GM12878 (cell line): Measurements from ENCODE around the gene CNR2. TPM values are rescaled to one million over a fixed set of nuclear protein-coding genes. Genes with fewer than 3 reads are reported as not detected.

Experiments
- ATF3 ChIP-seq: IDR thresholded peaks from 2 replicates; pipeline ENCODE4 v1.6.1; 2011; ENCODE audit warnings: low read depth, mild to moderate bottlenecking, low read length, moderate library complexity, borderline replicate concordance; ENCODE audit errors: extremely low read depth
- CBX3 ChIP-seq: fragments of 200-600 bp; sonication (generic); IDR thresholded peaks from 2 replicates; pipeline ENCODE4 v1.6.1; 2016; ENCODE audit warnings: low read depth, borderline replicate concordance
- CHD4 ChIP-seq: fragments of 200-600 bp; sonication (generic); IDR thresholded peaks from 2 replicates; pipeline ENCODE4 v1.6.1; 2016; ENCODE audit warnings: mild to moderate bottlenecking
- FOS ChIP-seq: IDR thresholded peaks from 3 replicates; pipeline ENCODE4 v1.6.1; 2011; ENCODE audit warnings: borderline replicate concordance; ENCODE audit not compliant: insufficient read length; ENCODE audit errors: extremely low read depth
- IKZF1 ChIP-seq: fragments of 450-650 bp; conservative IDR thresholded peaks from 2 replicates; pipeline ENCODE4 v1.6.1; 2017; ENCODE audit warnings: antibody characterized with exemption, mild to moderate bottlenecking
- IKZF2 ChIP-seq, 2 experiments: fragments of 450-650 bp; IDR thresholded peaks; 2 replicates each; pipeline ENCODE4 v1.6.1; 2017; ENCODE audit warnings: mild to moderate bottlenecking in 2 of 2, moderate library complexity in 2 of 2
- MEF2B ChIP-seq: fragments of 450-650 bp; IDR thresholded peaks from 2 replicates; pipeline ENCODE4 v1.6.1; 2018; ENCODE audit warnings: mild to moderate bottlenecking, moderate library complexity; ENCODE audit not compliant: partially characterized antibody, poor library complexity, severe bottlenecking
- NBN ChIP-seq: fragments of 450-650 bp; IDR thresholded peaks from 2 replicates; pipeline ENCODE4 v1.6.1; 2016
- NKRF ChIP-seq: fragments of 450-650 bp; conservative IDR thresholded peaks from 2 replicates; pipeline ENCODE4 v1.6.1; 2017; ENCODE audit warnings: mild to moderate bottlenecking, moderate library complexity
- PKNOX1 ChIP-seq: fragments of 450-650 bp; IDR thresholded peaks from 2 replicates; pipeline ENCODE4 v1.6.1; 2016; ENCODE audit warnings: mild to moderate bottlenecking
- POLR2AphosphoS2 ChIP-seq: IDR thresholded peaks from 2 replicates; pipeline ENCODE4 v1.6.1; 2011; ENCODE audit warnings: low read depth, mild to moderate bottlenecking, low read length, improper control_type of control experiment, moderate library complexity
- RAD21 ChIP-seq: IDR thresholded peaks from 2 replicates; pipeline ENCODE4 v1.6.1; 2011; ENCODE audit warnings: mild to moderate bottlenecking, low read depth, low read length, moderate library complexity; ENCODE audit not compliant: insufficient read depth
- RELB ChIP-seq: fragments of 450-650 bp; IDR thresholded peaks from 2 replicates; pipeline ENCODE4 v1.6.1; 2017; ENCODE audit warnings: low read depth, mild to moderate bottlenecking, moderate library complexity
- SKIL ChIP-seq: fragments of 450-650 bp; IDR thresholded peaks from 2 replicates; pipeline ENCODE4 v1.6.1; 2017; ENCODE audit warnings: mild to moderate bottlenecking, low read depth, inconsistent platforms; ENCODE audit not compliant: poor library complexity, severe bottlenecking
- SMAD1 ChIP-seq: fragments of 450-650 bp; IDR thresholded peaks from 2 replicates; pipeline ENCODE4 v1.6.1; 2018; ENCODE audit warnings: mild to moderate bottlenecking, low read depth; ENCODE audit not compliant: partially characterized antibody
- SMC3 ChIP-seq: IDR thresholded peaks from 2 replicates; pipeline ENCODE4 v1.6.1; 2011; ENCODE audit warnings: low read length, improper control_type of control experiment, borderline replicate concordance
- STAT1 ChIP-seq: fragments of 450-650 bp; conservative IDR thresholded peaks from 2 replicates; pipeline ENCODE4 v1.6.1; 2014; ENCODE audit warnings: antibody characterized with exemption, mild to moderate bottlenecking
- USF2 ChIP-seq: IDR thresholded peaks from 2 replicates; pipeline ENCODE4 v1.6.1; 2011; ENCODE audit warnings: low read depth, low read length, improper control_type of control experiment, borderline replicate concordance
- WRNIP1 ChIP-seq: IDR thresholded peaks from 2 replicates; pipeline ENCODE4 v1.6.1; 2011; ENCODE audit warnings: low read depth, low read length, improper control_type of control experiment, borderline replicate concordance
- ZNF24 ChIP-seq: fragments of 450-650 bp; IDR thresholded peaks from 2 replicates; pipeline ENCODE4 v1.6.1; 2017; ENCODE audit warnings: antibody characterized with exemption, mild to moderate bottlenecking
- polyA plus RNA-seq, 11 experiments: library from polyadenylated mRNA; depleted of rRNA in 4 of 11; unstranded in 6 of 11; stranded (reverse) in 5 of 11; fragments of >200 nt; fragmentation: Nextera tagmentation in 4 of 11; fragmentation: Illumina TruSeq in 1 of 11; extraction: Ambion mirVana in 4 of 11; extraction: Trizol in 1 of 11; gene quantifications; 1 replicate in 1 of 11; 2 replicates in 10 of 11; pipeline versions ENCODE4 v1.2.1 to v1.2.3, GENCODE V29; 2011 to 2016; ENCODE audit warnings: inconsistent platforms in 2 of 11, missing spikeins in 2 of 11, low read depth in 1 of 11
- total RNA-seq, 4 experiments: library from RNA; depleted of rRNA in 3 of 4; stranded (reverse); fragments of >200 nt in 3 of 4; fragmentation: Illumina TruSeq in 1 of 4; extraction: Trizol in 1 of 4; gene quantifications; 2 replicates each; pipeline versions ENCODE4 v1.2.1 to v1.2.3, GENCODE V29; 2013 to 2021

CNR2 gene
- total and polyA plus RNA-seq, 10 of the 15 experiments (the other 5 are each of a cell fraction or from before 2014, with no cell fraction given), result 0.46 to 19.8 (median 12.2) TPM

GRCh38 chr1:23916209-23917131 is 3.3 kb upstream of the CNR2 start (continued):
- TF ChIP-seq PKNOX1, result no peak
- 0 out of 2 replicates have a peak, but pooled peaks have one; percentile 65 for TF ChIP-seq STAT1
- TF ChIP-seq CHD4, result no peak
- TF ChIP-seq POLR2AphosphoS2, result no peak
- peak; percentile 94 for TF ChIP-seq MEF2B
- TF ChIP-seq IKZF1, result peak; percentile 85
- peak; percentile 96 for TF ChIP-seq RAD21
- TF ChIP-seq FOS, result peak; percentile 26
- TF ChIP-seq SMAD1, result no peak
- TF ChIP-seq NBN, result peak; percentile 58; the same call in 1 of the 2 replicates
- peak; percentile 34; the same call in 1 of the 2 replicates for TF ChIP-seq NKRF
- peak; percentile 90 for TF ChIP-seq SMC3
- peak; percentile 92 for TF ChIP-seq ZNF24
- TF ChIP-seq RELB, result 0 out of 2 replicates have a peak, but pooled peaks have one; percentile 42
- TF ChIP-seq CBX3, result no peak
- peak; percentile 69 for TF ChIP-seq SKIL
- 0 out of 2 replicates have a peak, but pooled peaks have one; percentile 23 for TF ChIP-seq ATF3
- TF ChIP-seq USF2, result no peak
- TF ChIP-seq IKZF2 (IDR thresholded peaks at IDR 0.05), result peak; percentile 79 to 83; a peak in 3 of 4 replicates
- TF ChIP-seq WRNIP1, result 0 out of 2 replicates have a peak, but pooled peaks have one; percentile 44
